Adrenal gland (tissue), 5 donors: ENCODE data around the gene CCDC27.

Source experiments
- POLR2A ChIP-seq, 2 donors: fragments of 450-650 bp; IDR thresholded peaks; one replicate each; pipeline ENCODE4 v1.6.1; 2017; ENCODE audit warnings: antibody characterized with exemption in 2 of 2, mild to moderate bottlenecking in 2 of 2, moderate library complexity in 1 of 2
- TF ChIP-seq, protein P1 (sequence below), 6 experiments: fragments of 450-650 bp in 4 of 6; fragments of 200-600 bp in 2 of 6; sonication (generic) in 1 of 6; IDR thresholded peaks; 1 replicate in 5 of 6; 2 replicates in 1 of 6; pipeline versions ENCODE4 v1.5.1 to v1.8.0; 2016 to 2021; ENCODE audit warnings: antibody characterized with exemption in 6 of 6, mild to moderate bottlenecking in 2 of 6, moderate library complexity in 1 of 6
- donor health status: DM: no; HTN: no; CAD: no.

DNA sequence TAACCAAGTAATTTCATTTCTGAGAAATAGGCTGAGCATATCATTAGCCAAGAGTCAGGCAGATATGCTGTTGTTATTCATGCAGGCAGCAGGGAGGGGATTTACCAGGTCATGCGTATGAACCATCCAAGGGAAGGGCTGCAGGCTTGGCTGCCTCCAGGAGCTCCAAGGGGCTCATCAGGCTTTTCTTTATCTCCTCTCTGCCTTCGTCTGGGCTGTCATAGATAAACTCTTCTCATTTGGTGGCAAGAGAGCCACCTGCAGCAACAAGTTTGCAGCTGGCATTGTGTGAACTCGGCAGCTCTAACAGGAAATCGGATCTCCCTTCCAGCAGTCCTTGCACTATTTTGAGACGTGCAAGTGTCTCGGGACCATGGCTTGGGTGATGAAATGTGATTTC is 7.5 kb downstream of the CCDC27 start:
- TF ChIP-seq, protein P1, sequence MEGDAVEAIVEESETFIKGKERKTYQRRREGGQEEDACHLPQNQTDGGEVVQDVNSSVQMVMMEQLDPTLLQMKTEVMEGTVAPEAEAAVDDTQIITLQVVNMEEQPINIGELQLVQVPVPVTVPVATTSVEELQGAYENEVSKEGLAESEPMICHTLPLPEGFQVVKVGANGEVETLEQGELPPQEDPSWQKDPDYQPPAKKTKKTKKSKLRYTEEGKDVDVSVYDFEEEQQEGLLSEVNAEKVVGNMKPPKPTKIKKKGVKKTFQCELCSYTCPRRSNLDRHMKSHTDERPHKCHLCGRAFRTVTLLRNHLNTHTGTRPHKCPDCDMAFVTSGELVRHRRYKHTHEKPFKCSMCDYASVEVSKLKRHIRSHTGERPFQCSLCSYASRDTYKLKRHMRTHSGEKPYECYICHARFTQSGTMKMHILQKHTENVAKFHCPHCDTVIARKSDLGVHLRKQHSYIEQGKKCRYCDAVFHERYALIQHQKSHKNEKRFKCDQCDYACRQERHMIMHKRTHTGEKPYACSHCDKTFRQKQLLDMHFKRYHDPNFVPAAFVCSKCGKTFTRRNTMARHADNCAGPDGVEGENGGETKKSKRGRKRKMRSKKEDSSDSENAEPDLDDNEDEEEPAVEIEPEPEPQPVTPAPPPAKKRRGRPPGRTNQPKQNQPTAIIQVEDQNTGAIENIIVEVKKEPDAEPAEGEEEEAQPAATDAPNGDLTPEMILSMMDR (IDR thresholded peaks at IDR 0.05) = no peak
- no peak for TF ChIP-seq POLR2A (IDR thresholded peaks at IDR 0.05)
